Activated CD4-positive, alpha-beta memory T cell treated with anti-CD3 and anti-CD28 coated beads, Interleukin-2, amount 10 ng/mL, durations not matched to agents 7 days and 5 days (primary cell): ENCODE measurements around the gene OOSP4A. TPM values are rescaled to one million over a fixed set of nuclear protein-coding genes. Genes with fewer than 3 reads are reported as not detected.
"Not testable (repeated sequence)": the region's sequence is repeated elsewhere in the genome, so short reads cannot be mapped to it uniquely, and the experiment has no call there.

Experiments
- CTCF ChIA-PET: fragments of 350-600 bp; sonication (Branson Sonifier 250); formaldehyde crosslinking; loops from one replicate; lab custom pipeline; 2021; ENCODE audit warnings: antibody characterized with exemption, inconsistent platforms; lab: Charles Lee
- POLR2A ChIA-PET: fragments of 350-600 bp; sonication (Branson Sonifier 250); formaldehyde crosslinking; loops from one replicate; lab custom pipeline; 2021; ENCODE audit warnings: antibody characterized with exemption; lab: Charles Lee
- DNase-seq: peaks from one replicate; pipeline ENCODE4 v3.0.0-alpha.2; 2020
- H3K27ac Mint-ChIP-seq: one replicate; pipeline ENCODE4 v1.8.0; 2021; ENCODE audit warnings: mild to moderate bottlenecking, mixed read lengths
- H3K27me3 Mint-ChIP-seq: one replicate; pipeline ENCODE4 v1.8.0; 2021; ENCODE audit warnings: mixed read lengths
- H3K36me3 Mint-ChIP-seq: one replicate; pipeline ENCODE4 v1.8.0; 2021; ENCODE audit warnings: low read depth, mixed read lengths
- H3K4me1 Mint-ChIP-seq: one replicate; pipeline ENCODE4 v1.8.0; 2021; ENCODE audit warnings: mixed read lengths
- H3K4me3 Mint-ChIP-seq: one replicate; pipeline ENCODE4 v1.8.0; 2021; ENCODE audit warnings: mild to moderate bottlenecking, mixed read lengths
- H3K9me3 Mint-ChIP-seq: one replicate; pipeline ENCODE4 v1.8.0; 2021; ENCODE audit warnings: mixed read lengths
- total RNA-seq, 2 experiments: library from RNA; stranded (reverse); gene quantifications; one replicate each; pipeline ENCODE4 v1.2.3, GENCODE V29; 2021

The OOSP4A gene
- total RNA-seq, 2 experiments from 2014 or later, result not detected

DNA sequence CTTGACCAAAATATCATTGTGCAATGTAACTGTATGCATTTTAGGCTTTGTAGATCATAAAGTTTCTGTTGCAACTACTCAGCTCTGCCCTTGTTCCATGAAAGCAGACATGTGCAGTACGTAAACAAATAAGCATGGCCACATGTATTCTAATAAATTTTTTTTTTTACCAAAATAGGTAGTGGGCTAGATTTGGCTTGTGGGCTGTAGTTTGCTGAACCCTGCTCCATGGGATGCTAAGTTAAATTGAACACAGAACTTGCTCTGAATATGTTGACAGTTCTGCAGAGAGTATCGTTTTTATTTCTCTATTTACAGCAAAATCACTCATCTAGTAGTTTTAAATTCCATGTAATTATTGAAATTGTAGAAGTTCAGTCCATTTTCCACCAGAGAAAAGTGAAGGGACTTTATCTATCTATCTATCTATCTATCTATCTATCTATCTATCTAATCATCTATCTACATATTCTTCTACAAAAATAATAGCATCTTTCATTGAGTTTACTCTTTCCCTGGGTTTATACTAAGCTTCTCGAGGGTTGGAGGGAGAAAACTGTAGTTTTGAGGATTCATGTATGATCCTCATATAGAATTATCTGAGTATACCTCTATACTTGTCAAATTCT lies 9.5 kb upstream of the OOSP4A start:
- Mint-ChIP-seq H3K36me3 (no peaks in the 10 kb centered on the region), H3K9me3 (no peaks in the 10 kb centered on the region), H3K27me3 (peaks cover 12% of the 10 kb centered on the region), H3K4me1 (no peaks in the 10 kb centered on the region), H3K27ac (no peak overlapping the region), H3K4me3 (no peak overlapping the region)
- CTCF ChIA-PET, result no interaction called here
- POLR2A ChIA-PET, result no interaction called here
- DNase-seq, result no peak

DNA sequence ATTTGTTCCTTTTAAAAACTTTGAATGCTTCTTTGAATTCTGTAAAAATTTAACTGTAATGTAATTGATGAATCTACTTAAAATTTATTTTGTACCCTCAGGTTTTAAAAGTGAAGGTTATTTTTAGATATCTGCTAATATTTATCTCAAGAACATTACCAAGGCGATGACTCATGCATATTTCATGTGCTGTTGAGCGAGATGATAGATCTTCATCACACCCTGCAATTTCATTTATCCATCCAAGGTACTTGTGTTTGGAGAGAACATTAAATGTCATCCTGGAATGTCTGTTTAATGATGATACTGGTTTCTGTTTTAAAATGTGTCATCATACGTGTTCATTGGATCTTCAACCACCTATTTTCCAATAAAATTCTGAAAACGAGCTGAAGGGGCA lies 6.7 kb upstream of the OOSP4A start:
- DNase-seq, result no peak
- H3K27ac Mint-ChIP-seq, result no peak overlapping the region
- H3K4me1 Mint-ChIP-seq, result no peaks in the 10 kb centered on the region
- no peak overlapping the region for H3K4me3 Mint-ChIP-seq
- CTCF ChIA-PET, result no interaction called here
- no peaks in the 10 kb centered on the region for H3K9me3 Mint-ChIP-seq
- POLR2A ChIA-PET, result no interaction called here
- H3K36me3 Mint-ChIP-seq, result no peaks in the 10 kb centered on the region
- H3K27me3 Mint-ChIP-seq, result peaks cover 12% of the 10 kb centered on the region

DNA sequence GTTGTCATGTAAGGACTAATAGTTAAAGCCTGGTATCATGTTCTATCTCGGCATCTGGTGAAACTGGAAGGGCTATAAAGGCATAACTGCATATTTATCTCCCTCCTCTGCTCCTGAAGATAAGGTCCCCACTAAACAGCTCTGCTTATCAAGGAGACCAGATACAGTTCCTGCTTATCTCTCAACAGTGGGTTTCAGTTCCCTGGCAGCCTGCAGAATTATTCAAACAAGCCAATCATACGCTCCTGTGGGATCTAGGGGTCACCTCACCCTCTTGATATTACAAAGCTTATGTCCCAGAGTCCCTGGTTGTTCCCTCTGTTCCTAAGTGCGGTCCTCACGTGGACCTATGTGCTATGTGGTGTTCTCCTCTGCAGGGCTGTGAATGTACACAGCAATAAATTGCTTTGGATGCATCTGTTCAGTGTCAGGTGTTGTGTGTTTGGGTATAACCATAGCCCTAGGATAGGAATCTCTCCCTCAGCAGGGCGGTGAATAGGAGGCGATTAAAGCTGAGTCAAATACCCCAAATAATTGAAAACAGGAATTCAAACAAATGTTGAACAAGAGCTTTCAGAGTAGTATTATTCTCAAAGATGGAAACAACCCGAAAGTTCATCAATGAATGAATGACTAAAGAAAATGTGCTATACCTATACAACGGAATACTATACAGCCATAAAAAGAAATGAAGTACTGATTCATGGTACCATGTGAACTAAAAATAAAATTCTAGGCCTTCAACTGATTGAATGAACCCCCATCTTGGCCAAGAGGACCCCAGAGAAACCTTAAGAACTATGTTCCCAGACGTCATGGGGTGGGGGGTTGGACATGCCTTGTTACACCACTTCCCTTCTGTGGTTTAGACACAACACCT lies 3.1 kb upstream of the OOSP4A start:
- Mint-ChIP-seq H3K27ac (no peak overlapping the region), H3K4me1 (no peaks in the 10 kb centered on the region), H3K36me3 (no peaks in the 10 kb centered on the region), H3K27me3 (peaks cover 11% of the 10 kb centered on the region), H3K9me3 (no peaks in the 10 kb centered on the region), H3K4me3 (no peak overlapping the region)
- CTCF ChIA-PET, result no interaction called here
- POLR2A ChIA-PET, result no interaction called here
- no peak for DNase-seq

DNA sequence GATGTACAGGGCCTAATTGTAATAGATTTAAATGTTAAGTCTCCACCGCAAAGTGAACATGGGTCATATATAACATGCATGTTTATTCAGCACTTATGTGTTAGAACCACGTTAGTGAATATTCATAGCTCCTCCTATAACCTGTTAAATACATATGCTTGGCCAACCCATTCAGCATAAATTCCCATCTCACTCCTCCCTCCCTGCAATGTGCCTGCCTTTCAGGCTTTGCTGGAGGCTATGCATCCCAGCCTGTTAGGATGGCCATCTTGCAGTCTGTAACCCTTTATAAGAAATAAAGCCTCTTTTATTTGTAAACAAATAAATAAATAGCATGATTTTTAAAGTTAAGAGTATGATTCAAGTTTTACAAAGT lies 1.7 kb upstream of the OOSP4A start:
- Mint-ChIP-seq H3K27me3 (peaks cover 7% of the 10 kb centered on the region), H3K4me1 (no peaks in the 10 kb centered on the region), H3K27ac (no peak overlapping the region), H3K4me3 (no peak overlapping the region), H3K9me3 (no peaks in the 10 kb centered on the region), H3K36me3 (no peaks in the 10 kb centered on the region)
- no peak for DNase-seq
- CTCF ChIA-PET, result interaction anchor here (0.5 to 0.6 kb wide), 2 partner anchors 10 to 60 kb away, joined by 3 to 4 read pairs; no protein-coding TSS in a partner anchor
- POLR2A ChIA-PET, result no interaction called here

DNA sequence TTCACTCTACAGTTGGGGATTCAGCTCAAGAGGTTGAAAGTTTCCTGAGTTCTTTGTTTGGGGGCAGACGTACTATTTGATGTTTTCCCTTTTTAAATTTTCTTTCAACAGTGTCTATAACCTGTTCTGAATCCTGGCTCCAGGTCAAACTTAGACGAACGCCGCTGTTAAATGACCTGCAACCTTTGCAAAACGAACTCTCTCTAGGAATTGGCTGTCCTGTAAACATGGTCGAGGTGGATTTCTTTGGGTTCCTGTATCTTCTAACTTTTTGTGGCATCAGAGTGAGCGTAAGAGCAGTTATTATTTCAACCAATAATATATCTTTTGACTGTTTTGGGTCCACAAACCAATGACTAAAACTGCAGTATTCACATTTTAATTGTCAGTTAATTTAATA lies 1.6 kb downstream of the OOSP4A start:
- DNase-seq, result no peak
- Mint-ChIP-seq H3K27ac (no peak overlapping the region), H3K4me3 (no peak overlapping the region), H3K36me3 (no peaks in the 10 kb centered on the region), H3K9me3 (no peaks in the 10 kb centered on the region), H3K4me1 (no peaks in the 10 kb centered on the region), H3K27me3 (peaks cover 7% of the 10 kb centered on the region)
- POLR2A ChIA-PET, result no interaction called here
- CTCF ChIA-PET, result no interaction called here

DNA sequence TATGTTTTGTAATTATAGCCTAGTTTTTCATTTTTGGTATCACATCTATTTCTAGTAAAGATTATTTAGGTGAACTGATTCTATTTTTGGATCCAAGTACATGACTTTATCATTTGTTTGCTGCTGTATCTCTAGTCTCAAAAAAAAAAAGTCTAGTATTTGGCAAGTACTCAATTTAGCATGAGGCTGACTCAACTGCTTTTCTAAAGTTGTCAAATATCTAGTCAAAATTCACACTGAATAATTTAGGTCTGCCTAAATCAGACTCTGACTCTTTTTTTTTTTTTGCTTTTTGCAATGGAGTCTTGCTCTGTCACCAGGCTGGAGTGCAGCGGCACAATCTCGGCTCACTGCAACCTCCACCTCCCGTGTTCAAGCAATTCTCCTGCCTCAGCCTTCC lies 2.4 kb downstream of the OOSP4A start:
- CTCF ChIA-PET, result no interaction called here

DNA sequence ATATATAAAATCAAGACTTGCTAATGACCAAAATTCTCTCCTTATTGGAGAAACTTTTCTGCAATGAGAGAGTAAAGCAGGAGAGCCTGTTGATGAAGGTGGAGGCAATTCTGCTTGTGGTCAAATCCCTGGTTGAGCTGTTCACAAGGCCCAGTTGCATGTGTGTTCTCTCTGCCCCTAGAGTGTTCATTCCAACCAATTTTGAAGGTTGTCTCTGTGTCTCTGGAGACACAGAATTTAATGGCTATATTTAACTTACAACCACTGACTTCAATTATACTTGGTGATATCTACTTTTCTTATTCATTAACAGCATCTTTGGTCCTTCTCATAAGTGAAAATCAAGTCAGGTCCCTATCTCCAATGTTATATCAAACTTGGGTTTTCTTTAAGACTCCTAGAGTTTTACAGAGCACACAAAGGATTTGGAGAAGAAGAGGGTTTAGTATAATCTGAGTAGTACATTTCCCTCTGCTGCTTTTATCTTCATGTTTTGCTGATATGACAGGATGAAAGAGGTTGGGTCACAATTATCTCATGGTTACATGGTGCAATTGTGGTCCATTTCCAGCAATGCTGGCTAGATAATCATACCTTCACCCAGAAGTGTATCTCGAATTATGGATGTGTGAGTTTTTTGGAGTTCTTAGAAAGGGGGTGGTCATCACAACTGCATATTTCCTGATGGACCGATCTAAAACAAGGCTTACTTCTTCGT lies 4.0 kb downstream of the OOSP4A start:
- Mint-ChIP-seq H3K9me3 (no peaks in the 10 kb centered on the region), H3K36me3 (no peaks in the 10 kb centered on the region), H3K27ac (no peak overlapping the region), H3K4me3 (no peak overlapping the region), H3K27me3 (peaks cover 7% of the 10 kb centered on the region), H3K4me1 (no peaks in the 10 kb centered on the region)
- DNase-seq, result no peak
- CTCF ChIA-PET, result no interaction called here
- POLR2A ChIA-PET, result no interaction called here

More for the DNA sequence above, 2.4 kb downstream of the OOSP4A start:
- Mint-ChIP-seq H3K27me3 (peaks cover 7% of the 10 kb centered on the region), H3K27ac (no peak overlapping the region), H3K4me1 (no peaks in the 10 kb centered on the region), H3K9me3 (no peaks in the 10 kb centered on the region), H3K36me3 (no peaks in the 10 kb centered on the region), H3K4me3 (no peak overlapping the region)
- POLR2A ChIA-PET, result no interaction called here
- no peak for DNase-seq

DNA sequence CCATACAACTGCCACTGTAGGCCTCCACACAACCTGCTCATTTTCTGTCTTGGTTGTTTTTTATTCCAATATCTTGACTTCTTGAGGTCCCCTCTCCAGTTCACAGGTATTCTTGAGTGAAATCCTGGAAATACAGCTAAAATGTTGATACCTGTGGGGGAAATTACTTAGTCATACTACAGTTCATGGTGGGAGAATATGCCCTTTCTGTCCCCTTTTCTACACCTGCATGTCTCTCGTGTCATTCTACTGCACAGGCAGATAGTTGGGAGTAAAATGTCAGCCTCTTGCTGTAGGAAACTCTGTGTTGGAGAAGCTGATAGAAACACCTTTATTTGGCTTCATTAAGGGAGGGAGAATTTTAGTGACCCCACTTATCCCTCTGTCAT lies 4.6 kb downstream of the OOSP4A start:
- no peaks in the 10 kb centered on the region for H3K36me3 Mint-ChIP-seq
- H3K9me3 Mint-ChIP-seq, result no peaks in the 10 kb centered on the region
- H3K27ac Mint-ChIP-seq, result no peak overlapping the region
- POLR2A ChIA-PET, result no interaction called here
- CTCF ChIA-PET, result no interaction called here
- no peaks in the 10 kb centered on the region for H3K4me1 Mint-ChIP-seq
- DNase-seq, result no peak
- no peak overlapping the region for H3K4me3 Mint-ChIP-seq
- H3K27me3 Mint-ChIP-seq, result peaks cover 7% of the 10 kb centered on the region

DNA sequence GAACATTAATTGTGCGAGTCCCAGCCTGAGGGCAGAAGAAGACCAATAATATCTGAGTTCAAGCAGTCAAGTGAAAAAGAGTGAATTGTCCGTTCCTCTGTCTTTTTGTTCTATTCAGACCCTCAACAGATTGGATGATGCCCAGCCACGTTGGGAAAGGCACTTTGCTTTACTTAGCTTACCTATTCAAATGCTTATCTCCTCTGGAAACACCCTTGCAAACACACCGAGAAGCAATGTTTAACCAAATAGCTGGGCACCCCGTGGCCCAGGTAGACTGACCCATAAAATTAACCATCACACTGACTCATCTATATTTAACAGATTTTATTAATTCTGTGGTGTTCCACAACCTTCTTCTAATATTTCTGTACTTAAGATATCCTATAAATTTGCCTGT lies 9.3 kb downstream of the OOSP4A start:
- POLR2A ChIA-PET, result no interaction called here

DNA sequence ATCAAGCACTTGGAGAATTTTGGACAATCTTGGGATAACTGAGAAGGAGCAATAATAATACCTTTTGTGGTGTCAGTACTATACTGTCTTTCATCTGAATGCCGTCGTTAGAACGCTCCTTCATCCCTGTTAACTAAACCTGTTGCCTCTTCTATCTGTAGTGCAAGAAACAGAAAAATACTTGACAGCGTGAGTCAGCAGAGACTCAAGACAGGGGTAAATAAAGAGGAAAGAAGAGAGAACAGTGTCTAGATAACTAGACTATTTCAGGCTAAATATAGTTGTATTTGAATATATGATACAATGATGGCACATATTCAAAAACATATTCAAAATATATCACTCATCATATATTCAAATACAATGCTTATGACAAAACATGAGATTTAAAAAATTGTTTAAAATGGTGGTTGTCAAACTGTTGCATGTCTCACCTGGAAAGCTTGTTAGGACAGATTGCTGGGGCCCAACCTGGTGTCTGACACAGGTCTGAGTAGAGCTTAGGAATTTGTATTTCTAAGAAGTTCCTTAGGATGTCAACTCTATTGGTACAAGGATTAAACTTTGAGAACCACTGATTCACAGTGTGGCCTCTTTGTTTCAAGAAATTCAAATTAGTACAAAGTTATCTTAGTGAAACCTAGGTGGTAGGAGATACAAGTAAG lies 17.4 kb downstream of the OOSP4A start:
- POLR2A ChIA-PET, result no interaction called here
- CTCF ChIA-PET, result no interaction called here
- H3K27me3 Mint-ChIP-seq, result peaks cover 9% of the 10 kb centered on the region
- no peak overlapping the region for H3K4me3 Mint-ChIP-seq
- no peaks in the 10 kb centered on the region for H3K4me1 Mint-ChIP-seq
- H3K9me3 Mint-ChIP-seq, result no peaks in the 10 kb centered on the region
- H3K36me3 Mint-ChIP-seq, result no peaks in the 10 kb centered on the region
- H3K27ac Mint-ChIP-seq, result no peak overlapping the region
- DNase-seq, result no peak

More for the DNA sequence above, 9.3 kb downstream of the OOSP4A start:
- Mint-ChIP-seq H3K4me3 (no peak overlapping the region), H3K36me3 (no peaks in the 10 kb centered on the region), H3K27ac (no peak overlapping the region), H3K27me3 (peaks cover under 1% of the 10 kb centered on the region), H3K4me1 (no peaks in the 10 kb centered on the region), H3K9me3 (no peaks in the 10 kb centered on the region)
- DNase-seq, result no peak
- CTCF ChIA-PET, result no interaction called here

DNA sequence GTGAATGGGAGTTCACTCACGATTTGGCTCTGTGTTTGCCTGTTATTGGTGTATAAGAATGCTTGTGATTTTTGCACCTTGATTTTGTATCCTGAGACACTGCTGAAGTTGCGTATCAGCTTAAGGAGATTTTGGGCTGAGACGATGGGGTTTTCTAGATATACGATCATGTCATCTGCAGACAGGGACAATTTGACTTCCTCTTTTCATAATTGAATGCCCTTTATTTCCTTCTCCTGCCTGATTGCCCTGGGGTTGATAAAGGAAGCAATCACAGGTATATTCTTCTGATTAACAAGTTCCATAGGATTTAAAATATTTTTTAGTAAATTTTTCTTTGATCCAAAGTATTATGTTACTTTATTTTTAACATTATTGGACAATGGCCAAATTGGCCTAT lies 18.2 kb downstream of the OOSP4A start:
- POLR2A ChIA-PET, H3K27me3 Mint-ChIP-seq, H3K27ac Mint-ChIP-seq, H3K4me3 Mint-ChIP-seq, CTCF ChIA-PET, H3K4me1 Mint-ChIP-seq, DNase-seq, H3K36me3 Mint-ChIP-seq, H3K9me3 Mint-ChIP-seq: not testable (repeated sequence)

DNA sequence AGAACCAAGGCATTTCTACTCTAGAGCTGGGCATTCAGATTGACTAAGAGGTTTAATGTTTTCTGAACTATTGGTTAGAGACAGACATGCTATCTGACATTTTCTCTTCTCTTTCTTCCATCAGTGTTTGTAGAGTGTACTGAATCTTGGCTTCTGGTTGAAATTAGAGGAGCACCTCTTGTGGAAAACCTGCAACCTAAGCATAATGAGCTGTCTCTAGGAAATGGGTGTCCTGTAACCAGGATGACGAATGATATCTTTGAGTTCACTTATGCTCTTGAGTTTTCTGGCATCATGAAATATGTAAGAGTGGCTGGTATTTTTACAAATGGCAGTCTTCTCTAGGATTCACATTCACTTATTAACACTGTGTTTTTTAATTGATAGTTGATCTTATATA lies 19.4 kb downstream of the OOSP4A start:
- H3K27me3 Mint-ChIP-seq, result peaks cover 9% of the 10 kb centered on the region
- no peak overlapping the region for H3K4me3 Mint-ChIP-seq
- H3K27ac Mint-ChIP-seq, result no peak overlapping the region
- no peaks in the 10 kb centered on the region for H3K36me3 Mint-ChIP-seq
- no peaks in the 10 kb centered on the region for H3K4me1 Mint-ChIP-seq
- DNase-seq, result no peak
- no peaks in the 10 kb centered on the region for H3K9me3 Mint-ChIP-seq
- ChIA-PET POLR2A (no interaction called here), CTCF (no interaction called here)

DNA sequence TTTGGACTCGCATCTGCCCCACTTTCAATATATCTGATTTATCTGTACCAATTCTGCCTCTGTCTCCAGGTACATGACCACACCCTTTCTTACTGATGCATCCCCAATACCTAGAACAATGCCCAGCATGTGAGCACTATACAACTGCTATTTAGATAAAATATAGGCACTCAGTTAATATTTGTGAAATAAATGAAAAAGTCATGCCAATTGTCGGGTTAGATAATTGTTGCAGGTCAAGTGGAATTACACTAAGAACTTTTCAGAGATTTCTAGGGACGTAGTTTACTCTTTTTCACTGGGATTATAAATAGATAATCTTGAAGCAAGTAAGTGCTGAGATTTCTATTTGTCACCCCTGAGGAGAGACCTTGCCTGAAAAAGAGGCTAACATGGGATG lies 20.5 kb downstream of the OOSP4A start:
- ChIA-PET CTCF (no interaction called here), POLR2A (no interaction called here)
- no peaks in the 10 kb centered on the region for H3K9me3 Mint-ChIP-seq
- H3K4me3 Mint-ChIP-seq, result no peak overlapping the region
- no peaks in the 10 kb centered on the region for H3K36me3 Mint-ChIP-seq
- no peak overlapping the region for H3K27ac Mint-ChIP-seq
- no peak for DNase-seq
- no peaks in the 10 kb centered on the region for H3K4me1 Mint-ChIP-seq
- peaks cover 9% of the 10 kb centered on the region for H3K27me3 Mint-ChIP-seq
